ENCODE data around the gene NUDT19. TPM values are rescaled to one million over a fixed set of nuclear protein-coding genes. Genes with fewer than 3 reads are reported as not detected.

The NUDT19 gene
- polyA plus RNA-seq (2011; rRNA removed), result 4.8 and 5.3 TPM in 2 replicates
- polyA minus RNA-seq (2011; rRNA and poly(A)+ RNA removed), result 3.7 and 4.5 TPM in 2 replicates

GRCh38 chr19:32691291-32691951, at the start of gene NUDT19:
NUDT19 (plus strand) TSS chr19:32691821; CDS start chr19:32691961, 140 bp downstream.
- Histone ChIP-seq H3K27me3 (ENCODE audit: control insufficient read depth, insufficient read depth, low read length) (no peaks in the 10 kb centered on the region), H3K4me3 (ENCODE audit: low read depth, low read length) (peak within 1 kb of the TSS; percentile 67), H3K9me3 (ENCODE audit: control insufficient read depth, insufficient read depth, low read length) (peaks cover 7% of the 10 kb centered on the region), H3K27ac (ENCODE audit: low read depth, low read length) (peak within 1 kb of the TSS; percentile 61)
- POLR2A ChIA-PET, result interaction anchor here (0.6 to 1.3 kb wide), 4 partner anchors 9 to 55 kb away, joined by 3 to 7 read pairs (median 4); partner anchors contain the start of genes ANKRD27 and RGS9BP
- DNase-seq (ENCODE audit: low read depth, low spot score), result peak; percentile 13
- no peak for TF ChIP-seq CTCF (IDR thresholded peaks at IDR 0.05; ENCODE audit: low read depth, low read length)
- CTCF ChIA-PET, result interaction anchor here (0.6 kb wide), 1 partner anchor 236 kb away, joined by 11 read pairs; no protein-coding TSS in a partner anchor

- ChIA-PET POLR2A (no interaction called here), CTCF (no interaction called here)
- Histone ChIP-seq H3K27me3 (ENCODE audit: control insufficient read depth, insufficient read depth, low read length) (no peaks in the 10 kb centered on the region), H3K4me3 (ENCODE audit: low read depth, low read length) (no peak overlapping the region), H3K27ac (ENCODE audit: low read depth, low read length) (no peak overlapping the region), H3K9me3 (ENCODE audit: control insufficient read depth, insufficient read depth, low read length) (no peaks in the 10 kb centered on the region)
- no peak for DNase-seq (ENCODE audit: low read depth, low spot score)
- TF ChIP-seq CTCF (IDR thresholded peaks at IDR 0.05; ENCODE audit: low read depth, low read length), result no peak
Measured at GRCh38 chr19:32642771-32643170, 48.9 kb upstream of the NUDT19 start.

GRCh38 chr19:32646556-32646955, 45.1 kb upstream of the NUDT19 start:
- ChIA-PET CTCF (interaction anchor here (0.6 kb wide), 1 partner anchor 183 kb away, joined by 3 read pairs; no protein-coding TSS in a partner anchor), POLR2A (no interaction called here)
- no peak for TF ChIP-seq CTCF (IDR thresholded peaks at IDR 0.05; ENCODE audit: low read depth, low read length)
- no peak overlapping the region for H3K4me3 ChIP-seq (ENCODE audit: low read depth, low read length)
- no peak for DNase-seq (ENCODE audit: low read depth, low spot score)
- no peaks in the 10 kb centered on the region for H3K9me3 ChIP-seq (ENCODE audit: control insufficient read depth, insufficient read depth, low read length)
- H3K27ac ChIP-seq (ENCODE audit: low read depth, low read length), result no peak overlapping the region
- no peaks in the 10 kb centered on the region for H3K27me3 ChIP-seq (ENCODE audit: control insufficient read depth, insufficient read depth, low read length)

- POLR2A ChIA-PET, result no interaction called here
- H3K9me3 ChIP-seq (ENCODE audit: control insufficient read depth, insufficient read depth, low read length), result no peaks in the 10 kb centered on the region
- H3K4me3 ChIP-seq (ENCODE audit: low read depth, low read length), result no peak overlapping the region
- no peaks in the 10 kb centered on the region for H3K27me3 ChIP-seq (ENCODE audit: control insufficient read depth, insufficient read depth, low read length)
- no peak overlapping the region for H3K27ac ChIP-seq (ENCODE audit: low read depth, low read length)
- DNase-seq (ENCODE audit: low read depth, low spot score), result no peak
- TF ChIP-seq CTCF (IDR thresholded peaks at IDR 0.05; ENCODE audit: low read depth, low read length), result no peak
- CTCF ChIA-PET, result no interaction called here
Measured at GRCh38 chr19:32647361-32647760, 44.3 kb upstream of the NUDT19 start.

- Histone ChIP-seq H3K27me3 (ENCODE audit: control insufficient read depth, insufficient read depth, low read length) (no peaks in the 10 kb centered on the region), H3K4me3 (ENCODE audit: low read depth, low read length) (no peak overlapping the region), H3K27ac (ENCODE audit: low read depth, low read length) (no peak overlapping the region), H3K9me3 (ENCODE audit: control insufficient read depth, insufficient read depth, low read length) (no peaks in the 10 kb centered on the region)
- POLR2A ChIA-PET, result no interaction called here
- CTCF ChIA-PET, result interaction anchor here (0.9 to 1.5 kb wide), 2 partner anchors 8 to 50 kb away, joined by 3 to 6 read pairs; no protein-coding TSS in a partner anchor
- no peak for DNase-seq (ENCODE audit: low read depth, low spot score)
- TF ChIP-seq CTCF (IDR thresholded peaks at IDR 0.05; ENCODE audit: low read depth, low read length), result no peak
Measured at GRCh38 chr19:32649751-32650150, 41.9 kb upstream of the NUDT19 start.
